GM18526 (cell line): ENCODE data around the gene ATP5F1E.

Source experiments
- POLR2A ChIP-seq: IDR thresholded peaks from 3 replicates; pipeline ENCODE4 v1.6.1; 2011; ENCODE audit not compliant: insufficient read length; ENCODE audit errors: extremely low read depth

ATP5F1E gene

DNA sequence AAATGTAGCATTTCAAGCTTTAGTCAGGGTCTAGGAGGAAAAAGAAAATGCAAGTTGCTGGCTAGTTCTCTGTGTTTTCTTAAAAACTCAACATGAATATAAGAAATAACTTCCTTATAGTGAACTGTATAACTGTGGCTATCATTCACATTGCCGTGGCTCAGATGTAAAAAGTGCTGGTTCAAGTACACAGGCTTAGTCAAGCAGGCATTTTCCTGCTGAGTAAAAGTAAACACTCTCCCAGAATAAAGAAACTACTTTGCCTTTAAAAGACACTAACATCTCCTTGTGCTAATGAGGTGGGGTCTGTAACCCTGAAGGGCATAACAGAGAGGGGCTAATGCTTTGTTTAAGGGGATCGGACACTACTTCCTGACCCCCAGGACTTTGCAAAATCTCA, 3.3 kb downstream of the ATP5F1E start:
- TF ChIP-seq POLR2A = no peak

DNA sequence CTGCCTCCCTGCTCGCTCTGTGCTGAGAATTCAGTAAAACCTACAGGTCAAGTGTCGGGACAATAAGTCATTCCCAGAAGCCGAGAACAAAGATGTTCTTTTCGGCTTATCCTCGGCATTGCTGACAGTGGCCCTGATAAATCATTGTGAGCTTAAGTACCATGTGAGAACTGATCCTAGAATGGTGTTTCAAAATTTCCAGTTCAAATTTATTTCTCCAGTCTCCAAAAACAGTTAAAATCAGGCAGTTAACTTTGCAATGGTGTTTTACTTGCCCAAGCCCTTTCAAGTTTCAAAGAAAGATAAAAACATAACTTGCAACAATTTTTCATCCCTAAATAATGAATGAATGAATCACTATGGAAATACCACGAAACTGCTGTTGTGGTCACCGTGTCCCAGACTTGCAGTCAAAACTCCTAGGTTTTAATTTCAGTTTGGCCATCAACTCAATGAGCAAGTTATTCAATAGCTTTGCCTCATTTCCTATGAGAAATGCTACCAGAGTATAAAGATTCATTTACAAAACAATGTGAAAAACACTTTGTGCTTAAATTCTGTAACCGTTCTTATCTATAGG, 4.3 kb downstream of the ATP5F1E start:
- TF ChIP-seq POLR2A = no peak

DNA sequence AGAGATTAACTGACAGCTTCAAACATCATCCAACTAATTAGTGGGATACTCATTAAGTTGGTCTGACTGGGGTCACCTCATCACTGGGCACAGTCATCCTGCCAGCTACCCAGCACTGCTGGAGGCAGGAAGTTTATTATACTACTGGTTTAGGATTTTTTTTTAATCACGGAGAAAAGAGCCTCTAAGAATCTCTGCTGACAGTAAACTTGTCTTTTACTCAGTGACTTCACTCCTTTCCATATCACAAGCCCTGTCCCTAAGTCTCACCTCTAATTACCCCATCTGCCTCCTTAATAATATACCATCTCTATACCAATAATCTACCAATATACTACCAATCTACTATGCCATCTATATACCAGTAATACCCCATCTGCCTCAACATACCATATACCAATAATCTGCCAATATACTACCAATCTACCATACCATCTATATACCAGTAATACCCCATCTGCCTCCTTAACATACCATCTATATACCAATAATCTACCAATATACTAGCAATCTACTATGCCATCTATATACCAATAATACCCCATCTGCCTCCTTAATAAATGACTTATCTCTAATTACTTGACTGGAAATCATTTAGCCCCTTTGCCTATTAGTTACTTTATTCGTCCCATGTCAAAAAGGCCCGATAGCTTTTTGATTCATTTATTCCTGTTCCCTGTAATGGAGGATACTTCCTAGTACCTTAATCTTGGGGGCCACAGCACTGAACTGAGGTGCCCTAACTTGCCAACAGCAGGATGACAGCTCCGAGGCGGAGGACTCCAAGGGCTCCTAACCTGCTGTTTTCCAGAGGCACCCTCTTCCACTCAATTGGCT, 5.0 kb downstream of the ATP5F1E start:
- TF ChIP-seq POLR2A = no peak

- no peak for TF ChIP-seq POLR2A
These were observed 6.6 kb downstream of the ATP5F1E start for GRCh38 chr20:59025511-59025910.

- no peak for TF ChIP-seq POLR2A
These were observed 7.0 kb downstream of the ATP5F1E start for GRCh38 chr20:59025086-59025485.

- TF ChIP-seq POLR2A = no peak
These were observed 8.0 kb downstream of the ATP5F1E start for GRCh38 chr20:59024111-59024530.

DNA sequence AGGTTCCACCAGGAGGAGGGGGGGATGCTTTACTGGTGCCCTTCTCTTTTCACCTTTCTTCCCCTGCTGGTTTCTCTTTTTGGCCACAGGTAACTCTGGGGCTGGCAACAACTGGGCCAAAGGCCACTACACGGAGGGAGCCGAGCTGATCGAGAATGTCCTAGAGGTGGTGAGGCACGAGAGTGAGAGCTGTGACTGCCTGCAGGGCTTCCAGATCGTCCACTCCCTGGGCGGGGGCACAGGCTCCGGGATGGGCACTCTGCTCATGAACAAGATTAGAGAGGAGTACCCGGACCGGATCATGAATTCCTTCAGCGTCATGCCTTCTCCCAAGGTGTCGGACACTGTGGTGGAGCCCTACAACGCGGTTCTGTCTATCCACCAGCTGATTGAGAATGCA, 8.5 kb downstream of the ATP5F1E start:
- TF ChIP-seq POLR2A = no peak

DNA sequence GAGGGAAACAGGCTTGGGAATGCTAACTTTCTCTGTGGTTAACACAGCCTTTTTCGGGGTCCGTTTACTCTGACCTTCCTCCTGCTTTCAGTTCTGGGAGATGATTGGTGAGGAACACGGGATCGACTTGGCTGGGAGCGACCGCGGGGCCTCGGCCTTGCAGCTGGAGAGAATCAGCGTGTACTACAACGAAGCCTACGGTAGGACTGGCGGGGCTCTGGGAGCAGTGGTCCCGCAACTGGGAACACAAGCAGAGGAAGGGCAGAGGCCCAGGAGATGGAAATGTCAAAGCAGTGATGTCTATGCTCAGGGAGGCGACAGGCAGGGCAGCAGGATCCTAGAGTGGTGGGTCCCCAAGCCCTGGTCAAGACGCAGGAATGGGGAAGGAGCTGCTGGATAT, 9.4 kb downstream of the ATP5F1E start:
- TF ChIP-seq POLR2A = no peak

GRCh38 chr20:59020938-59021551, 11.1 kb downstream of the ATP5F1E start:
- no peak for TF ChIP-seq POLR2A

GRCh38 chr20:59019217-59019616, 12.9 kb downstream of the ATP5F1E start, which contains the start of gene TUBB1:
Gene TUBB1, plus strand, starts transcription at chr20:59019429. Its CDS starts 94 bp downstream, at chr20:59019523.
- no peak for TF ChIP-seq POLR2A

- TF ChIP-seq POLR2A = no peak
These were observed 13.3 kb downstream of the ATP5F1E start for GRCh38 chr20:59018817-59019216.

DNA sequence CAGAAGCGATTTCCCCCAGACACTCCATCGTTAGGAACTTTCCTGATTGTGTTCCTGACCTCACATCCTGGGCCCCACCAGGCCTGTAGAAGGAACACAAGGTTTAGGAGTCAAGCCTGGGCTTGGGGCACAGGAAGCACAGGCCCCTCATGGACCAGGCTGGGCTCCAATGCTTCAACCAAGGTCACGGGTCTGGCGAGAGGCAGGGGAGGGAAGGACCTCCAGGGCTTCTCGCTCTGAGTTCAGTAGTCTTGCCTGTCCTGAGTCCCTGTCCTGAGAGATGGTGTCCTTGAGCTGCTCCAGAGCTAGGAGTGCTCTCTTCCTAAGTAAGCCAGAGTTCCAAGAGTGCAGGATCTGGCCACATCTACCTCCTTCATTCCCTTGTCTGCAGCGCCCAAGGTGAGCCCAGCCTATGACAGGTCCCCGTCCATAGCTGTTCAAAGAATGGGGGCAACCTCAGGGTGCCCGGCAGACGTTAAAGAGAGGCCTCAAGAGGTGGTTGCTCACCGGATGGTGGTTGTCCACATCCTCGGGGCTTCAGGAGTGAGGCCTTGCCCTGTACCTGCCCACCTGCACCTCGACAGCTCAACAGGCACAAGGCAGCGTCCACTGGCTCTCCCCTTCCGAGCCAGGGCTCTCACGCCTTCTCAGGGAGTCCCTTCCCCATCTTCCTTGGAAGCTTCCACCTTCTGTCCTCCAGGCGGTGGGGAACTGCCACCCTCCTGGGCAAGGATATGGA, 14.5 kb downstream of the ATP5F1E start:
- no peak for TF ChIP-seq POLR2A

DNA sequence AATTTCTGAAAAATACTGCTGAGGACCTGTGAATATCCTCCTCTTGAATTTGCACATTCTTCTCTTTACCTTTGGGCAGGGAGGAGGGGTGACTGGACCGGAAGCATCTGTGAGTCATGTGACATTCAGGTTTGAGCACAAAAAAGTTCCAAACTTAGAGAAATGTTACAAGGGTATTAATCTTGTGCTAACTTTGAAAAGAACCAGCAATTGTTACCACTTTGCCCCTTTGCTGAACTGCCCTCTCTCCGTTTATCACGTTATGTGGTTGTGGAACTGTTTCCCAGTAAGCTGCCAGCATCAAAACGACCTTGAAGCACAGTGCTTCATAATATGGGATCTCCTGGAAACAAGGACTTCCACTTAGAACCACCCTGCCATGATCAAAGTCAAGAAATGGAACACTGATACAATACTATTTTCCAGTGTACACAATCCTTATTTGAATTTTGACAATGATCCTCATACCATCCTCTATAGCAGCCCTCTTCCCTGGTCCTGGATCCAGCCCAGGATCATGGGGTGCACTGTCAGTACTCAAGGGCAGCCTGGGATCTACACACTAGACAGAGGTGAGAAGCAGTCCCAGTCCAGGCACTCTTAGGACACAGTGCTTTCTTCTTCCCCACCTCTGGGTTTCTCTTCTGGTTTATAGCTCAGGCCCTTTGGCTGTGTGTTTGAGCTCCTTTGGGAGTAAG, 15.2 kb downstream of the ATP5F1E start:
- TF ChIP-seq POLR2A = no peak

DNA sequence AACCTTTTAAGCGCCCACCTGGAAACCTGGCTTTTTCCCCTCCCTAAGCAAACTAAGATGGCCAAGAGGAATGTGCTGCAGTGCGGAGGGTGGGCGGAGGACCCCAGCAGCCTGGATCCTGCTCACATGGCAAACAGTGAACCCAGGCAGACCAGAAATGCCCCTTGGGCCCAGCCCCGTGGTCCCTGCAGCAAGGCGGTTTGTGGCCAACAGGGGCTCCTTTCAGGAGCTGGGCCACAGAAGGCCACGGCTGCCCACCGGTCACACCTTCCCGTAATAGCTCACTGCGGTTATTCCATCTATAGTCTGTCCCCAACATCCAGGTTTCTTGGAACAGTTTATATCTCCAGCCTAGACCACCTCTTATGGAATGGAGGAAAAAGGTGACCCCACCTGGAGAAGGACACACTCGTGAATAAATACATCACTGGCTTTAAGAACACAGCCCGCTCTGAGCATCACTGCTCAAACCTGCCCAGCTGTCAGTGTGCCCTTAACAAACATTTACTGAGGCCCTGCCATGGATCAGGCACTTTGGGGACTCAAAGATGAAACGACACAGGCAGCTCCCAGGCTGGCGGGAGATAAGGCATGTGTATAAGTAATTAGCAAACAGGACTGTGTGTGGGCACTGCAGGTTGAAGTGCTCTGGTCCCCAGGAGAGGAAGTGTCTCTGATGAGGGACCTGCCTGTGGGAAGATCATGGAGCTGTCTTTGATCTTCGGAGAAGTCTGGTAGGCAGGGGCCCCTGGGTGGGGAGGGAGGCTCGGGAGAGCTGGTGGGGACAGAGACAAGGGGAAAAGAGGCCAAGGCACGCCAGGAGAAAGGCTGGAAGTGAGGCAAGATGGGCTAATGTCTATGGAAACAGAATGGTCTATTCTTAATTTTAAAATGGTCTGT, 16.1 kb downstream of the ATP5F1E start:
- TF ChIP-seq POLR2A = no peak

DNA sequence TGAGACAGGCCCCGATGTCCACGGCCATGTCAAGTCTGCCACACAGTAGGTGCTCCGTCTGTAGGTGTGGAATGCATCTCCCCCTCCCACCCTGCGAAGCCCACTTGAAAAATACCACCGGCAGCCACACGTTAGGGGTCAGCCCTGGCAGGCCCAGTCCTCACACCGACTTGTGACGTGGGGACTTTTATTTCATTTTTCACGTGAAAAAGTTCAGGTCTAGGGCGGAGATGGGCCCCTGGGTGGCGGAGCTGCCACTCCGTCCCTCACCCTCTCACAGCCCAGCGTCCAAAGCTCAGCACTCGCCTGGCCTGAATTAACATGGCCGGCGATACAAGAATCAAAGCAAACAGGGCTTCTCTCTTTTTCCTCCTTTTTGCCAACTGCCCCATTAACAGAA, 16.7 kb downstream of the ATP5F1E start:
- no peak for TF ChIP-seq POLR2A
